Measurements from ENCODE around the gene KANK4.

GRCh38 chr1:62234688-62235087, 84.5 kb downstream of the KANK4 start:
- no peak for TF ChIP-seq POLR2A (IDR thresholded peaks at IDR 0.05; ENCODE audit: extremely low read depth, insufficient read length)
- TF ChIP-seq, protein P1, sequence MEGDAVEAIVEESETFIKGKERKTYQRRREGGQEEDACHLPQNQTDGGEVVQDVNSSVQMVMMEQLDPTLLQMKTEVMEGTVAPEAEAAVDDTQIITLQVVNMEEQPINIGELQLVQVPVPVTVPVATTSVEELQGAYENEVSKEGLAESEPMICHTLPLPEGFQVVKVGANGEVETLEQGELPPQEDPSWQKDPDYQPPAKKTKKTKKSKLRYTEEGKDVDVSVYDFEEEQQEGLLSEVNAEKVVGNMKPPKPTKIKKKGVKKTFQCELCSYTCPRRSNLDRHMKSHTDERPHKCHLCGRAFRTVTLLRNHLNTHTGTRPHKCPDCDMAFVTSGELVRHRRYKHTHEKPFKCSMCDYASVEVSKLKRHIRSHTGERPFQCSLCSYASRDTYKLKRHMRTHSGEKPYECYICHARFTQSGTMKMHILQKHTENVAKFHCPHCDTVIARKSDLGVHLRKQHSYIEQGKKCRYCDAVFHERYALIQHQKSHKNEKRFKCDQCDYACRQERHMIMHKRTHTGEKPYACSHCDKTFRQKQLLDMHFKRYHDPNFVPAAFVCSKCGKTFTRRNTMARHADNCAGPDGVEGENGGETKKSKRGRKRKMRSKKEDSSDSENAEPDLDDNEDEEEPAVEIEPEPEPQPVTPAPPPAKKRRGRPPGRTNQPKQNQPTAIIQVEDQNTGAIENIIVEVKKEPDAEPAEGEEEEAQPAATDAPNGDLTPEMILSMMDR (IDR thresholded peaks at IDR 0.05; ENCODE audit: low read depth, low read length) = no peak
- no peak for TF ChIP-seq MAX (IDR thresholded peaks at IDR 0.05; ENCODE audit: low read depth, low read length)
